ENCODE results near the gene RALGPS1. TPM values are rescaled to one million over a fixed set of nuclear protein-coding genes. Genes with fewer than 3 reads are reported as not detected.

Gene RALGPS1
- total and polyA plus RNA-seq, 3 experiments from 2014 or later: 1.6 to 3.2 (median 2.4) TPM

DNA sequence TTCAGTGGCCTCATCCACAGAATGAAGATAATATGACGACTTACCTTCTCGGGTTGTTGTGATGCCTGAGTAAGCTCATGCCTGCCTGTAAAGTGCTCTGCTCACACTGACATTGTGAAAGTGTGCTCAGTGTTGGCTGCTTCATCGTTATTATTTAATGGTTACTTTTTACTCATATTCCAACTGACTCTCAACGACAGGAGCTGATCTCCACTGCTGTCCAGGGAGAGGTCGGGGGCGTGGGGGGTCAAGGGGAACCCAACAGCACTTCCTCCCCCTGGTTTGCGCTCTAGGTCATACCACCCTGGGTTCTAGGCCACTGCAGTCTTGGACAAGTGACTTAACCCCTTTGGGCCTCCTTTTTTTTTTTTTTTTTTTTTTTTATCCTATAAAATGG, 260.7 kb downstream of the RALGPS1 start:
- Mint-ChIP-seq H3K36me3 (peaks cover 0 to 14% (median 6%) of the 10 kb centered on the region in 3 donors), H3K9me3 (no peaks in the 10 kb centered on the region), H3K4me3 (no peak overlapping the region), H3K4me1 (no peaks in the 10 kb centered on the region), H3K27me3 (no peaks in the 10 kb centered on the region), H3K27ac (no peak overlapping the region)
- CTCF ChIA-PET: no interaction called here
- no peaks in the 10 kb centered on the region for H3K4me1 ChIP-seq (ENCODE audit: insufficient read depth, low read length)
- POLR2A ChIA-PET: no interaction called here
- H3K27me3 ChIP-seq (ENCODE audit: insufficient read depth, low read length, poor library complexity, severe bottlenecking): no peaks in the 10 kb centered on the region
- no peak overlapping the region for H3K4me3 ChIP-seq (ENCODE audit: low read length)
- no peak overlapping the region for H3K27ac ChIP-seq (ENCODE audit: low read depth, low read length)
- H3K36me3 ChIP-seq (ENCODE audit: insufficient read depth, low read length): no peaks in the 10 kb centered on the region
- no peaks in the 10 kb centered on the region for H3K9me3 ChIP-seq (ENCODE audit: low read length)
- DNase-seq: no peak

DNA sequence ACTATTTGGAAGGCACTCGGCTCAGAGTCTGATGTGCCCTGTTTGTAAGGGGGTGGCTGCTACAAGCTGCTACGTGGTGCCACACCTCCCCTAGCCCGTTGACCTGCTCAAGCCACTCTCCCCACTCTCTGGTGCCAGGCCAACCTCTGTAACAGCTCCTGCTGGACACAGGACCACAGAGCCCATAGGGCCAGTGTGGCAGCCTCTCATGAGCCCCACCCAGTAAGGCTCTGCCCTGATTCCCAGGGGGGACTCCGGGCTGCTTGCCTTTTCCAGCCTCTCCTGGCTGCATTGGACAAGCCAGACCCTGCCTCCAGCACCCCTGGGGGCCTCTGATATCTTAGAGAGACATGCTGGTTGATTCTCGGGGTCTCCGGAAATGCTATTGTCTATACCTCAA, 261.2 kb downstream of the RALGPS1 start:
- Mint-ChIP-seq H3K36me3 (peaks cover 0 to 14% (median 6%) of the 10 kb centered on the region in 3 donors), H3K27ac (no peak overlapping the region), H3K4me3 (no peak overlapping the region), H3K9me3 (no peaks in the 10 kb centered on the region), H3K27me3 (no peaks in the 10 kb centered on the region), H3K4me1 (no peaks in the 10 kb centered on the region)
- Histone ChIP-seq H3K27ac (ENCODE audit: low read depth, low read length) (no peak overlapping the region), H3K27me3 (ENCODE audit: insufficient read depth, low read length, poor library complexity, severe bottlenecking) (no peaks in the 10 kb centered on the region), H3K36me3 (ENCODE audit: insufficient read depth, low read length) (no peaks in the 10 kb centered on the region), H3K9me3 (ENCODE audit: low read length) (no peaks in the 10 kb centered on the region), H3K4me1 (ENCODE audit: insufficient read depth, low read length) (no peaks in the 10 kb centered on the region), H3K4me3 (ENCODE audit: low read length) (no peak overlapping the region)
- no peak for DNase-seq
- POLR2A ChIA-PET: no interaction called here
- CTCF ChIA-PET: no interaction called here

DNA sequence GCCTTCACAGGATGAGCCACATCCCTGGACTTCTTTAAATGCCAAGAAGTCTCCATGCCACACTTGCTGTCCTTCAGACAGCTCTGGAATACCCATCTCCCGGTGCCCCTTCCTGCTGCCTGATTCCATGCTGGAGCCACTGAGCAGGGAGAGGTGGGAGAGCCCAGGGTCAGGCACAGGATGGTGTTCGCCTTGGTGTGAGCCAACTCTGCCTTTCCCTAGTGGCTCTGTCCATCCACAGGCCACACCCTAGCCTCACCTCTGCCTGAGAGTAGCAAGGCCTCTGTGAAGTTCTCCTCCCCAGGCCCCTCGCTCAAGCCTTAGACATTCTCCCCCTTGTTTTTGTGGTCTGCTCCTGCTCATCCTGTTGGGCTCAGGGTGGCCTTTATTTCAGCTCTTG, 262.0 kb downstream of the RALGPS1 start:
- Histone ChIP-seq H3K9me3 (ENCODE audit: low read length) (no peaks in the 10 kb centered on the region), H3K36me3 (ENCODE audit: insufficient read depth, low read length) (no peaks in the 10 kb centered on the region), H3K27me3 (ENCODE audit: insufficient read depth, low read length, poor library complexity, severe bottlenecking) (no peaks in the 10 kb centered on the region), H3K4me1 (ENCODE audit: insufficient read depth, low read length) (no peaks in the 10 kb centered on the region), H3K4me3 (ENCODE audit: low read length) (no peak overlapping the region), H3K27ac (ENCODE audit: low read depth, low read length) (no peak overlapping the region)
- Mint-ChIP-seq H3K27ac (no peak overlapping the region), H3K36me3 (peaks cover 0 to 14% (median 6%) of the 10 kb centered on the region in 3 donors), H3K9me3 (no peaks in the 10 kb centered on the region), H3K4me1 (no peaks in the 10 kb centered on the region), H3K4me3 (no peak overlapping the region), H3K27me3 (no peaks in the 10 kb centered on the region)
- ChIA-PET CTCF (no interaction called here), POLR2A (no interaction called here)
- no peak for DNase-seq

DNA sequence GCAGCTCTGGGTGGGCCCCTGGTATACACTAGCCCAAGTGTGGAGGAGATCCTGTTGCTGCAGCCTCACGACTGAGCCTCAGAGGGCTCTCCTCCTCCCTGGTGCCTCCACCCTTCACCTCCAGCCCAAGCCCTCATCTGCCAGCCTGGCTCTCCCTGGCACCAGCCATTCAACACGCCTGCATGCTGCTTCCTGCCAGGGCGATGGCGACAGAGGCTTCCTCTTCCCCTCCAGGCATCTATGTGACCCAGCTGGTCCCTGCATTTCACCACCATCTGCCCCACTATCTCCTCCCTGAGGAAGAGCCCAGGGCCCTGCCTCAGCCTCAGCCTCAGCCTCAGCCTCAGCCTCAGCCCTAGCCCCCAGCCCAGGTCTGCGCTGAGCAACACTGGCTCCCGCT, 262.6 kb downstream of the RALGPS1 start:
- Mint-ChIP-seq H3K27me3 (no peaks in the 10 kb centered on the region), H3K36me3 (peaks cover 0 to 14% (median 6%) of the 10 kb centered on the region in 3 donors), H3K4me1 (no peaks in the 10 kb centered on the region), H3K9me3 (no peaks in the 10 kb centered on the region), H3K4me3 (no peak overlapping the region), H3K27ac (peak overlapping the region in 1 of 8 donors; percentile 58)
- Histone ChIP-seq H3K9me3 (ENCODE audit: low read length) (no peaks in the 10 kb centered on the region), H3K4me3 (ENCODE audit: low read length) (no peak overlapping the region), H3K27me3 (ENCODE audit: insufficient read depth, low read length, poor library complexity, severe bottlenecking) (no peaks in the 10 kb centered on the region), H3K27ac (ENCODE audit: low read depth, low read length) (no peak overlapping the region), H3K4me1 (ENCODE audit: insufficient read depth, low read length) (no peaks in the 10 kb centered on the region), H3K36me3 (ENCODE audit: insufficient read depth, low read length) (no peaks in the 10 kb centered on the region)
- ChIA-PET POLR2A (no interaction called here), CTCF (no interaction called here)
- DNase-seq: no peak

DNA sequence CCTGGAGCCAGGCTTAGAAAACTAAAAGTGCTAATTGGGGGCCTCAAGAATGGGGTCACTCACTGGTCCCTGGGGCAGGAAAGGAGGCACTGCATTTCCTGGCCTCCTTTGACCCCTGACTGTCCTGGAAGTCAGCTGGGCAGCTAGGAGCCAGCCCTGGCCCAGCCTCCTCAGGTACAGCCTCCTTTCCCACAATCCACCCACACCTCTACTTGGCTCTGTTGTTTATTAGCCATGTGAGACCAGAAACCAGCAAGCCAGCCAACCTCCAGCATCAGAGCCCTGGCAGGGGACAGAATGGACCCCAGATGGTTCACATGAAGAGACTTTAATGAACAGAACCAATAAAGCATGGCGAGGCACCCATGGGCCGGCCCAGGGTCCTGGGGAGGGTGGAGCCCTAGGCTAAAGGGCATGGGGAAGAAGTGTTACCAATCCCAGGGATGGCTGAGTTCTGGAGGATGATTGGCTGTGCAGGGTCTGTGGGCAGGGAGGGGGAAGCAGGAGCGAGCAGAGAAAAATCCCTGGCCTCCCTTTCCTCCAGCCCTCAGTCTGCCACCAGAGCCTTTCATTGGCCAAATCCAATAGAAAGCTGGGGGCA, 263.2 kb downstream of the RALGPS1 start:
- CTCF ChIA-PET: no interaction called here
- no peaks in the 10 kb centered on the region for H3K9me3 ChIP-seq (ENCODE audit: low read length)
- no peaks in the 10 kb centered on the region for H3K36me3 ChIP-seq (ENCODE audit: insufficient read depth, low read length)
- H3K27ac ChIP-seq (ENCODE audit: low read depth, low read length): no peak overlapping the region
- H3K4me1 ChIP-seq (ENCODE audit: insufficient read depth, low read length): no peaks in the 10 kb centered on the region
- Mint-ChIP-seq H3K9me3 (no peaks in the 10 kb centered on the region), H3K27ac (no peak overlapping the region), H3K4me3 (no peak overlapping the region), H3K36me3 (peaks cover 0 to 10% (median 6%) of the 10 kb centered on the region in 3 donors), H3K27me3 (no peaks in the 10 kb centered on the region), H3K4me1 (no peaks in the 10 kb centered on the region)
- DNase-seq: no peak
- POLR2A ChIA-PET: no interaction called here
- no peaks in the 10 kb centered on the region for H3K27me3 ChIP-seq (ENCODE audit: insufficient read depth, low read length, poor library complexity, severe bottlenecking)
- H3K4me3 ChIP-seq (ENCODE audit: low read length): no peak overlapping the region

DNA sequence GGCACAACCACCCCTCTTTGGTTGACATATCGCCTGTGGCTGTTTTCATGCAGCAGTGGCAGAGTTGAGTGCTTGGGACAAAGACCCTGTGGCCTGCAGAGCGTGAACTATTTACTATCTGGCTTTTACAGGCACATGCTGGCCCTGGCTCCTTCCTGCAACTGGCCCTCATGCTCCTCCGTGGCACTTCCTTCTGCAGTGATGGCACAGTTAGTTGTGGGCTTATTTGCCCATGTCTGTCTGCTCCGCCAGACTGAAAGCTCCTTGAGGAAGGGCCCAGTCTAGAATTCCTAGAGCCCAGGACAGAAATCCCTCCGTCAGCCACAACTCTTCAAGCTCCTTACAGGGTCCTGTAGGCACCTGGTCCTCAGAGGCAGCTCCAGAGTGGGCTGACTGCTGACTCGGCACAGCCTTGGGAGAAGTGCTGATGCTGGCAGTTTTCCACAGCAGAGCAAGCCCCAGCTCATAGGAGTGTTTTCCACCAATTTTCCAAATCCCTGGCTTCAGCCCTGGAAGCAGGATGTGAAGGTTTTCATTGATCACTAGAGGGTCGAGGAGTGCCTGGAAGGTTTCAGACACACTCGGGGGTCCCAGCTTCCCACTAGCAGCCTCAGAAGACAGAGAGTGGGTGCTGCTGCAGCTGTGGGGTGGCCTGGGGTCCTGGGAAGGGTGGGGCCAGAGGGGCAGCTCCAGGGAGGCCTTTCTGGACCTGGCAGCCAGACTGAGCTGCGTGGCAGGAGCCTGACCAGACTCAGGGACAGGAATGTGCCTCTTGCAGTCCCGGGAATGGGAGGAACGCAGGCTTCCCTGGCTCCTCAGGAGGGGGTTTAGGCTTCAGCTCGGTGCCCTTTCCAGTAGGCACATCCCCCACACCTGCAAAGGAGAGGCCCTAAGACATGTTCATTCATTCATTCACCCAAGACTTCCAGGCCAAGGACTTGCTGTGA, 264.4 kb downstream of the RALGPS1 start:
- Mint-ChIP-seq H3K36me3 (peaks cover 0 to 11% (median 6%) of the 10 kb centered on the region in 3 donors), H3K4me3 (no peak overlapping the region), H3K27ac (peak overlapping the region in 1 of 8 donors; percentile 14), H3K4me1 (no peaks in the 10 kb centered on the region), H3K9me3 (no peaks in the 10 kb centered on the region), H3K27me3 (no peaks in the 10 kb centered on the region)
- Histone ChIP-seq H3K9me3 (ENCODE audit: low read length) (no peaks in the 10 kb centered on the region), H3K4me3 (ENCODE audit: low read length) (no peak overlapping the region), H3K36me3 (ENCODE audit: insufficient read depth, low read length) (no peaks in the 10 kb centered on the region), H3K27ac (ENCODE audit: low read depth, low read length) (no peak overlapping the region), H3K27me3 (ENCODE audit: insufficient read depth, low read length, poor library complexity, severe bottlenecking) (no peaks in the 10 kb centered on the region), H3K4me1 (ENCODE audit: insufficient read depth, low read length) (no peaks in the 10 kb centered on the region)
- ChIA-PET CTCF (no interaction called here), POLR2A (interaction anchor here (0.5 kb wide), 1 partner anchor 23 kb away, joined by 3 read pairs; no protein-coding TSS in a partner anchor)
- no peak for DNase-seq

DNA sequence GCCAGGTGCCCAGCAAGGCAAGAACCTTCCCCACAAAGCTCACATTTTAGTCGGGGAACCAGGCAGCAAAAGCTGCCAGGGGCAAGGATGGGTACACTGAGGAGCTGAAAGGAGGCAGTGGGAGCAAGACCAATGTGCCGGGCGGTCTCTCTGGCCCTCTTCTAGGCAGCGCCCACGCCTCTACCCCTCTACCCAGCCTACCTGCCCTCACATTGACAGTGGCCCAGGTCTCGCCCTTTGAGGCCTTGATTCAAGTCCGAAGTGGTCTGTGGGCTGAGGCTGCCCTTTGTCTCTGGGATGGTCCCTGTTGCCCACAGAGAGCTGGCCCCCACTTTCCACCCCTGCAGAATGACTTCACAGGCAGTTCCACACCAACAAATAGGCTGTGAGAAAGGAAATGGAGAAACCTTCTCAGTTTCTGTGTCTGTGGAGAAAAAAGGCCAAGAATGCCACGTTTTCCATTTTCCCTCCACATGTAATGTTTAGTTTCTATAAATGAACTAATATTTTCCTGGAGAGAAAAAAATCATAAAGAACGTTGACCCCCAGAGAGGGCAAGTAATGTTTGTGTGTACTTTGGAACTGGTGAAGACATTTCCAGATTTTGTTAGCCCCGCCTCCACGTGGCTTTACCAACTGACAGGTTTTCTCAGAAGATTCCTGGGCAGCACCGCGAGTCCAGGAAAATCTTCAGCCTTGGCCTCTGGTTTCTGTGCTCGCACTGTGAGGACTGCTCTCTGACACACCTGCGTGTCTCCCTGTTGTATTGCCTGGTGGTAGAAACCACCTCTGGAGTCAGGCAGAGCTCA, 265.3 kb downstream of the RALGPS1 start:
- Mint-ChIP-seq H3K36me3 (peaks cover 0 to 10% (median 6%) of the 10 kb centered on the region in 3 donors), H3K4me3 (no peak overlapping the region), H3K9me3 (no peaks in the 10 kb centered on the region), H3K27me3 (no peaks in the 10 kb centered on the region), H3K27ac (no peak overlapping the region), H3K4me1 (no peaks in the 10 kb centered on the region)
- no peak for DNase-seq
- ChIA-PET CTCF (interaction anchor here (1.3 kb wide), 1 partner anchor 19 kb away, joined by 4 read pairs; no protein-coding TSS in a partner anchor), POLR2A (interaction anchor here (0.5 kb wide), 1 partner anchor 22 kb away, joined by 3 read pairs; no protein-coding TSS in a partner anchor)
- Histone ChIP-seq H3K4me1 (ENCODE audit: insufficient read depth, low read length) (no peaks in the 10 kb centered on the region), H3K36me3 (ENCODE audit: insufficient read depth, low read length) (no peaks in the 10 kb centered on the region), H3K9me3 (ENCODE audit: low read length) (no peaks in the 10 kb centered on the region), H3K27ac (ENCODE audit: low read depth, low read length) (no peak overlapping the region), H3K4me3 (ENCODE audit: low read length) (no peak overlapping the region), H3K27me3 (ENCODE audit: insufficient read depth, low read length, poor library complexity, severe bottlenecking) (no peaks in the 10 kb centered on the region)

Data from CD8-positive, alpha-beta memory T cell (primary cell).